IPS-18a (cell line): ENCODE measurements around the gene PPFIBP2.

Source experiments
- H3K27ac ChIP-seq: one replicate; pipeline ENCODE4 v1.5.1; 2013; ENCODE audit warnings: low read length
- H3K27me3 ChIP-seq: one replicate; pipeline ENCODE4 v1.6.1; 2013; ENCODE audit warnings: mild to moderate bottlenecking, low read length; ENCODE audit not compliant: control insufficient read depth, insufficient read depth
- H3K36me3 ChIP-seq: one replicate; pipeline ENCODE4 v1.6.1; 2013; ENCODE audit warnings: low read depth, low read length; ENCODE audit not compliant: control insufficient read depth
- H3K4me1 ChIP-seq: one replicate; pipeline ENCODE4 v1.6.1; 2013; ENCODE audit warnings: low read depth, low read length; ENCODE audit not compliant: control insufficient read depth
- H3K4me3 ChIP-seq: one replicate; pipeline ENCODE4 v1.5.1; 2013; ENCODE audit warnings: low read length
- H3K9ac ChIP-seq: one replicate; pipeline ENCODE4 v1.6.1; 2013; ENCODE audit warnings: mild to moderate bottlenecking, low read length, moderate library complexity
- H3K9me3 ChIP-seq: one replicate; pipeline ENCODE4 v1.6.1; 2013; ENCODE audit warnings: low read depth, low read length; ENCODE audit not compliant: control insufficient read depth

Gene PPFIBP2

DNA sequence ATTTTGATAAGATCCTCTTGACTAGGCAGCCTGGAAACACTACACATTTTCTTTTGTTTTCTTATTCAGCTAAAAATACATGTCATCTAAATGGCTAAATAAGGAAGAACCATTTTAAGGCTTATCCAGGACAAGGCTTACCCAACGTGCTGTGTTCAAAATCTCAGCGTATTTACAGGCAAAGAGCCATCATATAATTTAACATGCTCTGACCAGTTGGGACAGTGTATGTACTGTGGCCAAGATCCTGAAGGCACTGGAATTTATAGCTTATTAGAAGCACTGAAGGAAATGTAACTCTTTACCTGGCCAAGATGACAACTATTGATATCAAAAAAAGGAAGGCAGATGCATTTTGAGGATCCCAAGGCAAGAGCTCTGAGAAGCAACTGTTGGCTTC is 71.1 kb downstream of the PPFIBP2 start:
- no peaks in the 10 kb centered on the region for H3K9me3 ChIP-seq
- H3K27ac ChIP-seq, result no peak overlapping the region
- H3K4me3 ChIP-seq, result no peak overlapping the region
- no peaks in the 10 kb centered on the region for H3K4me1 ChIP-seq
- H3K36me3 ChIP-seq, result no peaks in the 10 kb centered on the region
- no peaks in the 10 kb centered on the region for H3K27me3 ChIP-seq
- H3K9ac ChIP-seq, result no peak overlapping the region

DNA sequence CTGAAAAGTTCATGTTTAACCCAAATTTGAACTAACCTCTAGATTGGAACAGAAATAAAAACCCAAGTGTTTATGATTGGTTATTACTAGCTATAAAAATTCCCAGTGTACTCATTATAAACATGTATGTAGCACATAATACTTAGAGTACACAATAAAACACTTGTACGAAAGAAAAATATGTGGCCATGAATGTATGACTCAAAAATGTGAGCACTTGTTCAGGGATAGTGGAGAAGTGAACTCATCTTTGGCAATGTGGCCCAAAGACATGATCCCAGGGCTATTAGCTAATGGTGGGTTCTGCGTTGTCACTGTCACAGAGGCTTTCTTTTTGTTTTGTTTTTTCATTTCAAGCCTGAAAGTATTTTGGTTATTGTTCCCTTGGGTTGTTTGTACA is 72.0 kb downstream of the PPFIBP2 start:
- Histone ChIP-seq H3K27me3 (no peaks in the 10 kb centered on the region), H3K4me3 (no peak overlapping the region), H3K4me1 (no peaks in the 10 kb centered on the region), H3K9me3 (no peaks in the 10 kb centered on the region), H3K27ac (no peak overlapping the region), H3K36me3 (no peaks in the 10 kb centered on the region), H3K9ac (no peak overlapping the region)

GRCh38 chr11:7586376-7586775 is 72.6 kb downstream of the PPFIBP2 start:
- H3K4me1 ChIP-seq, result no peaks in the 10 kb centered on the region

GRCh38 chr11:7587712-7588111 is 73.9 kb downstream of the PPFIBP2 start:
- no peak overlapping the region for H3K27ac ChIP-seq
- no peaks in the 10 kb centered on the region for H3K36me3 ChIP-seq
- H3K9ac ChIP-seq, result no peak overlapping the region
- no peaks in the 10 kb centered on the region for H3K27me3 ChIP-seq
- no peaks in the 10 kb centered on the region for H3K9me3 ChIP-seq
- no peaks in the 10 kb centered on the region for H3K4me1 ChIP-seq
- no peak overlapping the region for H3K4me3 ChIP-seq

More at GRCh38 chr11:7586376-7586775, 72.6 kb downstream of the PPFIBP2 start:
- Histone ChIP-seq H3K27ac (no peak overlapping the region), H3K27me3 (no peaks in the 10 kb centered on the region), H3K9ac (no peak overlapping the region), H3K36me3 (no peaks in the 10 kb centered on the region), H3K9me3 (no peaks in the 10 kb centered on the region), H3K4me3 (no peak overlapping the region)

DNA sequence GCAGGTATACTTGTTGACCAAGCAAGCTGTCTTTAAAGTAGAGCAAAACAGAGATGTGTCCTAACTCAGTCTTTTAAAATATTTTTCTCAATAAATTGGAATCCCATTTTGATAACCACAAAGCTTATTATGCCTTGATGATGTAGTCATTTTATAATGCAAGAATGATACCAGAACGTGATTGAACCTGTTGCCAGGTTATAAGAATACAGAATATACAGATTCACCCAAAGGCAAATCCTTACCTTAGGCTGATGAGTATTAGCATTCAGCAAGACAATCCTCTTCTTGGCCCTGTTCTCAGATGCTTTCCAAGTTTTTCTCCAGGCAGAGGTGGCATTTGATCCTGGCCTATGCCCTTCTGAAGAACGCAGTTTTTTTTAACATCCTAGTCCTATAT is 76.1 kb downstream of the PPFIBP2 start:
- Histone ChIP-seq H3K9ac (no peak overlapping the region), H3K9me3 (no peaks in the 10 kb centered on the region), H3K4me3 (no peak overlapping the region), H3K27ac (no peak overlapping the region), H3K36me3 (no peaks in the 10 kb centered on the region), H3K4me1 (no peaks in the 10 kb centered on the region), H3K27me3 (no peaks in the 10 kb centered on the region)

DNA sequence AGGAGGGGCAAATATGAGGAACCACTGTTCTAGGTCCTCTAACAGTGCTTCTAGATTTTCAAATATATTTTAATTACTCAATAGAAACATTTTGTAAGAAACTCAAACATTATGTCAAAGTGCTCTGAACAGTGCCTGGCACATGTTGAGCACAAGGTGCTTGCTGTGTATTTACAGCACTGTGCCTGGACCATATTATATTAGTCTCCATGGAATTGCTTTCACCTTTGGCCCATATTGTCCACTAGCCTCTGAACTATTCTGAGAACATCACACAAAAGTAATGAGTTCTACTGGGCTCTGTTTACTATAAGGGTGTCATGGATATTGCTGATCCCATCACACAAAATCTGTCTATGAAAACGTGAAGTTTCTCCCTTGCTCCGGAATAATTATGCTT is 76.7 kb downstream of the PPFIBP2 start:
- Histone ChIP-seq H3K9me3 (no peaks in the 10 kb centered on the region), H3K4me3 (no peak overlapping the region), H3K36me3 (no peaks in the 10 kb centered on the region), H3K9ac (no peak overlapping the region), H3K4me1 (peaks cover 5% of the 10 kb centered on the region), H3K27ac (no peak overlapping the region), H3K27me3 (no peaks in the 10 kb centered on the region)

DNA sequence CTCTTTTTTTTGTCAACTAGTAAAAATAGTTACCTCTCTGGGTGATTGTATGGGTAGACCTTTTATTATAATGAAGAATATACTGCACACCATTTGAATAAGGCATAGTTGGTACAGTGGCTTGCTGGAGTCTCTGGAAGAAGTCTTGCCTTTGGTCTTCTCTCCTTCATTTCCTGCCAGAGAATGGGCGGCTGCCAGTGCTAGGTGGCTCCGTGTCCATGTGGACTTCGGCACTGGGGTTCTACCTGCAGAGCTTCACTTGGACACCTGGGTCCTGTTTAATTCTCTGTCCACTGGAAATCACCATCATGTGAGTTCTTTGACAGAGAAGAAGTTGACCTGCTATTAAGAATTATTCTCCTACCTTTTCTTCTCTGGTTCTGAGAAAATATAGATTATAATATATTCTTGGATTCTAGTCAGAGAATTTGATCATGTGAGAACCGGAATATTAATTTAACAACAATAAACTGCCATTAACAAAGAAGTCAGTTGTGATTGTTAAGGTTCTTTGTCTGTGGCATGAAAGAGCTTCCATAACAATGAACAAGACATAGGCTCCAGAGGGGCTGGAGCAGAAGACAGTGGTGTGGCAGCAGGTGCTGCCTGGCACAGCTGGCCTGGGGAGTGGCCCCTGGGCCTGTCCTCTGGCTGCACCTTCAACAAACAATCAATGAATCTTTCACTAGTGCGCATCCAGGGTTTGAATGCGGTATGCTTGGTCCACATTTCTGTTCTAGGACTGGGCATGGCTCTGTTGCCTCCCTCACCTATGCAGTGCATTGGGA is 77.5 kb downstream of the PPFIBP2 start:
- Histone ChIP-seq H3K4me3 (no peak overlapping the region), H3K9ac (no peak overlapping the region), H3K36me3 (no peaks in the 10 kb centered on the region), H3K9me3 (no peaks in the 10 kb centered on the region), H3K4me1 (peaks cover 13% of the 10 kb centered on the region), H3K27ac (no peak overlapping the region), H3K27me3 (no peaks in the 10 kb centered on the region)

DNA sequence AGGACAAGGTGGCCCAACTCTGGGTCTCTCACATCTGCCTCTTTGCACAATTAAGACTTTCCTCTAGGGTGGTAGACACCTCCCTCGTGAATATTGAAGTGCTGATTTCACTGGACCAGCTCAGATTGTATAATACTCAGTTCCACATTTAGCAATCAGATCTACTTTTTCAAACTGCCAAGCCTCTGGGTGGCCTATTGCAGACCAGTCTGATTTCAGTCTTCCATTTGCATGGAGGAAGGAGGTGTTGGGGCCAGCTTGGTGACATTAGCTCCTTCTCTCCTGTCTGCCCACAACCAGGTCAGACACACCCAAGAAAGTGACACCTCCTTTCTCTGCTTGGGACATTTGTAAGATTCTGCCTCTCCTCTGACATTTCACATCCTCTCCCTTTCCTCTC is 78.2 kb downstream of the PPFIBP2 start:
- Histone ChIP-seq H3K9me3 (no peaks in the 10 kb centered on the region), H3K9ac (no peak overlapping the region), H3K27me3 (no peaks in the 10 kb centered on the region), H3K4me1 (peaks cover 14% of the 10 kb centered on the region), H3K36me3 (no peaks in the 10 kb centered on the region), H3K27ac (no peak overlapping the region), H3K4me3 (no peak overlapping the region)

- Histone ChIP-seq H3K4me3 (no peak overlapping the region), H3K4me1 (peaks cover 14% of the 10 kb centered on the region), H3K36me3 (no peaks in the 10 kb centered on the region), H3K9ac (no peak overlapping the region), H3K27ac (no peak overlapping the region), H3K9me3 (no peaks in the 10 kb centered on the region), H3K27me3 (no peaks in the 10 kb centered on the region)
These were observed 78.9 kb downstream of the PPFIBP2 start for GRCh38 chr11:7592711-7593110.

GRCh38 chr11:7593481-7593880 is 79.7 kb downstream of the PPFIBP2 start:
- Histone ChIP-seq H3K9ac (no peak overlapping the region), H3K27me3 (no peaks in the 10 kb centered on the region), H3K4me1 (peaks cover 14% of the 10 kb centered on the region), H3K27ac (no peak overlapping the region), H3K4me3 (no peak overlapping the region), H3K36me3 (no peaks in the 10 kb centered on the region), H3K9me3 (no peaks in the 10 kb centered on the region)

DNA sequence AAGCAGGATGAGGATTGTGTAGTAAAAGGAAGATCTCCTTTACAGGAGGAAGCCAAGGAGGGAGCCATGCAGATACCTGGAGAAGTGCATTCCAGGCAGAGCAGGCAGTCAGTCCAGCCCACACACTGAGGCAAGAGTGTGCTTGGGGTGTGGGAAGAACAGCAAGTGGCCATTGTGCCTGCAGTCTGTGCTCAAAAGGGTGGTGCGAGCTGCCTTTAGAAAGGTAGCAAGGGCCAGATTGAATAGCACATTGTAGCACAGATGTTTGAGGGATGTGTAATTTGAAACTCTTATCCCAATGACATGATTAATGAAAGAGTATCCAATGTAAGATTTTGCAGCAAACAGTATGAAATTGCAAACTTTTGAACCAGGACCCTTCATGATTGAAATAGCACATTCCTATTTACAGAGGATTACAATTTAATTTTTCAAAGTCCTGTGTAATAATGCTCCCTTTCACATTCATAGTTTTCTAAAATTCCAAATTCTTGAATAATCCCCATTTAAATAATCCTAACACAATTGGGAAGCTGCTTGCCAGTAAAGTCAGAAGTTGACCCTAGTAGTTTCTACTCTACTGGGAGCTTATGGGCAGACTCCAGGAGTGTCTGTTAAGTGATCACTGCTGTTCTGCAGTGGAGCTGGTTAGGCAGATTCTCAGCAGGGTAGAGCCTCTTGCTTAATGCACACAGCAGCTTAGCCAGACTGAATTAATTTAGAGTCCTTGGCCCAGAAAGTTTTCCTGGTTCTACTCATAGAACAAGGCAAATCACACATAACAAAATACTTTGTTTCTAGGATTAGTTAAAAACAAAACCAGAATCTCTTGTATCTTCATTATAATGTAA is 81.4 kb downstream of the PPFIBP2 start:
- no peak overlapping the region for H3K27ac ChIP-seq
- H3K9ac ChIP-seq, result no peak overlapping the region
- no peaks in the 10 kb centered on the region for H3K27me3 ChIP-seq
- no peak overlapping the region for H3K4me3 ChIP-seq
- peaks cover 14% of the 10 kb centered on the region for H3K4me1 ChIP-seq
- no peaks in the 10 kb centered on the region for H3K36me3 ChIP-seq
- no peaks in the 10 kb centered on the region for H3K9me3 ChIP-seq
